HEK293T (cell line): Measurements from ENCODE around the gene TTC39C.

Source experiments
- CTBP1 ChIP-seq: fragments of 450-650 bp; IDR thresholded peaks from 2 replicates; pipeline ENCODE4 v1.6.1; 2016; ENCODE audit warnings: borderline replicate concordance
- ELF4 ChIP-seq: fragments of 450-650 bp; IDR thresholded peaks from 2 replicates; pipeline ENCODE4 v1.6.1; 2017; ENCODE audit warnings: antibody characterized with exemption
- SP1 ChIP-seq: fragments of 450-650 bp; IDR thresholded peaks from 2 replicates; pipeline ENCODE4 v1.6.1; 2017
- SUZ12 ChIP-seq: fragments of 450-650 bp; IDR thresholded peaks from 2 replicates; pipeline ENCODE4 v1.6.1; 2016; ENCODE audit warnings: mild to moderate bottlenecking

- TF ChIP-seq SUZ12 = no peak
- no peak for TF ChIP-seq ELF4
- no peak for TF ChIP-seq CTBP1
- no peak for TF ChIP-seq SP1
Measured at GRCh38 chr18:24080861-24081260, 66.3 kb downstream of the TTC39C start.
